HG02981 (cell line): ENCODE results near the gene TFPT.

Source experiments
- ATAC-seq: cut with Tn5 transposase; IDR thresholded peaks from one replicate; pipeline ENCODE4 v1.9.1; 2021; ENCODE audit warnings: mild to moderate bottlenecking, moderate library complexity; ENCODE audit not compliant: unreplicated experiment

TFPT gene

GRCh38 chr19:54149021-54149812, 33.8 kb upstream of the TFPT start:
- no peak for ATAC-seq

GRCh38 chr19:54148158-54148557, 32.7 kb upstream of the TFPT start:
- no peak for ATAC-seq

- no peak for ATAC-seq
Measured at GRCh38 chr19:54147676-54148075, 32.2 kb upstream of the TFPT start.

DNA sequence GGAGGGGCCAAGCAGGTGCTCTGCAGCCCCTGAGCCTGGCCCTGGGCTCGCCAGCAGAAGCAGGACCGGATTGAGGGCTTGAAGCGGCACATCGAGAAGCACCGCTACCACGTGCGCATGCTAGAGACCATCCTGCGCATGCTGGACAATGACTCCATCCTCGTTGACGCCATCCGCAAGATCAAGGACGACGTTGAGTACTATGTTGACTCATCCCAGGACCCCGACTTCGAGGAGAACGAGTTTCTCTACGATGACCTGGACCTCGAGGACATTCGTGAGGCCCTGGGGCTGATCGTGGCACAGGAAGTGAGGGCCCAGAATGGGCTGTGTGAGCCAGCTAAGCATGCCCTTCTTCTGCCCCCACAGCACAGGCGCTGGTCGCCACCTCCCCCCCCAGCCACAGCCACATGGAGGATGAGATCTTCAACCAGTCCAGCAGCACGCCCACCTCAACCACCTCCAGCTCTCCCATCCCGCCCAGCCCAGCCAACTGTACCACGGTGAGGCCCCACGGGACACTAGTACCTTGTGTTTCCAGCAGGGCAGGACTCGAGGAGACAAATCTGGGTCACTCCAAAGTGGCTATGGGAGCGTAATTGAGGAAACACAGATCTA, 30.2 kb upstream of the TFPT start:
- no peak for ATAC-seq

DNA sequence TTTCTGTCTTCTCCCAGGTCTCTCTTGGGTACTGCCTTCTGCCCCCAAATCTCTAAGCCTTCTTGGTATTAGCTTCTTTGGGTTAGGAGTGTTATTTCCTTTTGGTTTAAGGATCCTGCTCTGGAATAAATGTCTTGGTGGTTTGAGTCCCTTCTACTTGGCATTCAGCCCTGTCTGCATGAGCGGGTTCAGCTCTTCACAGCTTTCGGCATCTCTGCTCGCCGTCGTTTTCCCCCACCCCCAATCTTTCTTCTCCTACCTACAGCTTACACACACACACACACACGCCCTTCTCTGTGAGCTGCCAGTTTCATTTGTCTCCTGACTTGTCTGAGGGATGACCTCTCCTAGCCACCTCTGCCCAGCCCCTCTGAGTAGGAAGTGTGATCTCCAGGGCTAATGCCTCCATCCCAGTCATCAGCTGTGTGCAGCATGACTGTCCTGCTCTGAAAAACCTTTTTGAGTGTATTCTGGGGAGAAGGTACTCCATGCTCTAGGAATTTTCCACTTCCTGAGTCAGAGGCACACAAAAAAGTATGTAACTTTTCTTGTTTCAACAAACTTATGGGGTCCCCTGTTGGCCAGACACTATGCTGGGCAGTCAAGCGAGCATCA, 26.8 kb upstream of the TFPT start:
- no peak for ATAC-seq

DNA sequence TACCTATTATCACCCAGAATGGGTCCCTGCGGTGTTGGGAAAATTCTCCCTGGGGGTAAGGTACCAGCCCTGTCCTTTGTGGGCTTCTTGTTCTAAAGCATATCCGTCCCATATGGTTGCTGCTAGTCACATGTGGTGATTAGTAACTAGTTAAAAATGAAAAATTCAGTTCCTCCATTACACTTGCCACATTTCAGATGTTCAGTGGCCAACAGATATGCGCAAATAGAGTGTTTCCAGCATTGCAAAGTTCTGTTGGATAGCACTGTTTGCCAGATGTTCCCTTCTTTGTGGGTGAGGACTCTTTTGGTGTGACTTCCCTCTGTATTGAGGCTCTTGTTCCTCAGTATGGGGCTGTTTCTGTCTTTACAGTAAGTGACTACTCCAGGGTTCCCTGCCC, 25.9 kb upstream of the TFPT start:
- ATAC-seq: no peak

DNA sequence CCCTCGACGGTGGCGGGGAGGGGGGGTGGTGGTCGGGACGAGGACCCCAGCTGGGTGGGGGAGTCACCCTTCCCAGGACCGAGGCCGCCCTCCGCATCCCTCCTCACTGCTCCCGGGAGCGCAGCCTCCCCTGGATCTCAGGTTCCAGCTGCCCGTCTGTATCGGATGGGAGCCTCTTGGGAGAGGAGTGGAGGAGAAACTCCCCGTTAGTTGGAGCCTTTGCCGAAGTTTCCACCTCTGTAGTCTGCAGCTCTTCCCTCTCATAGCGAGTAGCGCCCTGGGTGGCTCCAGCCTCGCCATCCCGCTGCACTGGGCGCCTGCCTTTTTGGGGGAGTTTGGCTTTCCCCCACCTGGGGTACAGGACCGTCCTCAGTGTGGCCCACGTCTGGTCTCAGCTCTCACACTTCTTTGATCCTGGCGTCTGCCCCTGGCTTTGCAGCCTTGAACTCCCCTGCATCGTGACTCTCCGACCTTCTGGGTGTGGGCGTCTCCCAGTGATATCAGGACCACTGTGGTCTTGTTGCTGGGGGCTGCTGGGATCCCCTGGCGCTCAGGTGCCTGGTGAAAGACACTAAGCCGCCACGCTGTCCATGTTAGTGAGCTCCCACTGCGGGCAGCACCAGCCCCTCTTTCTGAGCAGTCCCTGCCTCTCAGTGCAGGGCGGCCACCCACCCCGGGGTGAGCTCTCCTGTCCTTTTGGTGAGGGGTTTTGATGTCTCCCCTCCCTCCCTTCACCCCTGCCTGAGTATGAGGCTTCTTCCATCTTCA, 23.2 kb upstream of the TFPT start:
- no peak for ATAC-seq

DNA sequence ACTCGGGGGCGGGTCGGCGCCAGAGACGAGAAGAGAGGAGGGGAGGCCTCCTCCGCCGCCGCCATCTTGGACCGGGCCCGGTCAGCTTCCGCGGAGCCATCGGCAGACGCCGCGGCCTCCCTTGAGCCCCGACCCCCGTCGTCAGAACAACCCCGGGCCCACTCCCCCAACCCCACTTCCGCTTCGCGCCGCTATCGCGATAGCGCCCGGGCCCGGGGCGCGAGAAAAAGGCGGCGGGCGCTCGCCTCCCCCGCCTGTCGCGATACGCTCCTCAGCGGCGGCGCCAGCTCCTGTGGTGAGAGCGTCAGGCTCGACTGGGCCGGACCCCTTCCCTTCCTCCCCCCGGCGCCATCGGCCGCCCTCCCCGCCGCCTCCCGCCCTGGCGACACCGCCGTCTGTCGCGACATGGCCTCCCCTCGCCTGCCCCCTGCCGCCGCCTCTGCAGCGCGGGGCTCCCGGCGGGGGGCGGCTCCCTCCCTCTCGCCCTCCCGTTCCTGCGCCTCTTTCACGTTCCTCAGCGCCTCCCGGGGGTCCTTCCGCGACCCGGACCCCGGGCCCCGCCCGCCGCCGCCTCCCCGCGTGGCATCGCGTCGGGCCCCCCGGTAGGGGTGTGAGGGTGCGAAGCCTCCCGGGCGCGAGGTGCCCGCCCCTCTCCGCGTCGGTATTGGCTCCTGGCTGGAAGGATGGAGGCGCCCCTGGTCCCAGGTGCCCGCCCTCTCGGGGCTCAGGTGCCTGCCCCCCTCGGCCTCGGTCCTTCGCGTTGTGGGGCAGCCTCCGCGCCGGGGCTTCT, 22.4 kb upstream of the TFPT start, which contains the start of gene CNOT3:
Gene CNOT3 (plus strand): TSS at position 64 of the 790 bp plus-strand sequence. CDS start 5,217 bp downstream, outside the sequence.
- ATAC-seq: no peak

DNA sequence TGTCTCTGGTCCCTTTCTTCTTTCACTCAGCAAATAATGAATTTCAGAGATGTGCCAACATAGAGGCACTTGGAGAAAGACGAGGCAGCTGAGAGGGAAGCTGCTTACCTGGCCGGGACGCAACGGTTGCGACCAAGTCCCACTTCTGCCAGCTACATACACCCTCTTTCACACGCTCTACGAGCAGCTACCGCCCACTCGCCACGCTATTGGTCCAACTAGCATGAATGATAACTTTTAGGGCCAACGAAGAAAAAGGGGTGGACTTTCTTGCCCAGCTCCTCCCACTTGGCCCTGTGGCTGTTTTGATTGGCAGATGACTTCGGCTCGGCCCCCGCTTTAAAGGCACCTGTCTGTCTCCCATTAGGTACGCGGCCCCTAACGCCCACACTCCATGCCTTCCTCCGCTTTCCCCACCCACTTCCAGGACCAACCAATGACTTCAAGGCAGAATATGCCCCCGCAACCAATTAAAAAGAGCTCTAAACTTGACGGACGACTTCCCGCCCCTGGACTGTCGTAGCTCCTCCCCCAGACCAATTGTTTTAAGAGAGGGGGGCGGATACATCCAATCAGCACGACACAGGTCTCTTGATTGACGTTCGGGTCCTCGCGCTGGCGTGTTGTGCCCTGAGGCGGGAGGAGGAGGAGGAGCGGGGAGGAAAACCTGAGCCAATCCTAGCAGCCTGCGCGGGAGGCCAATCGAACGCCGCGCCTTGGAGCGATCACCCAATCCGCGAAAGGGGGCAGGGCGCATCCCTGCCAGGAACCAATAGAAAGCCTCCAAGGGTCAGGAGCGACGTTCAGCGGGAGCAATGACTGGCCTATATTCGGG, 21.6 kb upstream of the TFPT start:
- ATAC-seq: peak; percentile 73

- ATAC-seq: no peak
Measured at GRCh38 chr19:54136086-54136863, 20.8 kb upstream of the TFPT start.

GRCh38 chr19:54133957-54134590, 18.6 kb upstream of the TFPT start:
- no peak for ATAC-seq

- no peak for ATAC-seq
Measured at GRCh38 chr19:54133312-54133956, 18.0 kb upstream of the TFPT start.

- no peak for ATAC-seq
Measured at GRCh38 chr19:54129617-54129996, 14.2 kb upstream of the TFPT start.

GRCh38 chr19:54128796-54129616, 13.5 kb upstream of the TFPT start:
- no peak for ATAC-seq

- ATAC-seq: no peak
Measured at GRCh38 chr19:54128441-54128725, 12.9 kb upstream of the TFPT start.

DNA sequence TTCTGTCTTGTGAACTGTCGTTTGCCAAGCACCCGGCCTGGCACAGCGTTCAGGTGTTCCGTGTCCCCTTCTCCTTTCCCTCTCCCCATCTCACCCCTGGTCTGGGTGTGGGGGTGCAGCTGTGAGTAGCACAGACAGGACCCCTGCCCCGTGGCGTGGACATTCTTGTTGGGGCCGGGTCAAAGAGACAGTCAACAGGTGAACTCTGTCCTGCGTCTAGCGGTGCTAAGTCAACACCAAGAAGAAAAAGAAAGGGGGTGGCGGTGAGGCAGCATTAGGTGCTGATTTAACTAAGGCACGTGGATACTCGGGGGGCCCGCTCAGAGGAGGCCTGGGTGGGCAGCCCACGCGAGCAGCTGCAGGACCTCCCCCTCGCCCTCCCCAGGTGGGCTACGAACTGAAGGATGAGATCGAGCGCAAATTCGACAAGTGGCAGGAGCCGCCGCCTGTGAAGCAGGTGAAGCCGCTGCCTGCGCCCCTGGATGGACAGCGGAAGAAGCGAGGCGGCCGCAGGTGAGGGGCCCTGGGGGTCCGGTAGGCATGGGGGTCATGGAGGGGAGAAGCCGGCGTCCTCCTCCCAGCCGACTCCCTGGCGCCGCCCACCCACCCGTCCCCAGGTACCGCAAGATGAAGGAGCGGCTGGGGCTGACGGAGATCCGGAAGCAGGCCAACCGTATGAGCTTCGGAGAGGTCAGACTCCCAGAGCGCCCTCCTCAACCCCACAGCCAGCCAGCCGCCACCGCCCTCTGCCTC, 12.4 kb upstream of the TFPT start:
- no peak for ATAC-seq

DNA sequence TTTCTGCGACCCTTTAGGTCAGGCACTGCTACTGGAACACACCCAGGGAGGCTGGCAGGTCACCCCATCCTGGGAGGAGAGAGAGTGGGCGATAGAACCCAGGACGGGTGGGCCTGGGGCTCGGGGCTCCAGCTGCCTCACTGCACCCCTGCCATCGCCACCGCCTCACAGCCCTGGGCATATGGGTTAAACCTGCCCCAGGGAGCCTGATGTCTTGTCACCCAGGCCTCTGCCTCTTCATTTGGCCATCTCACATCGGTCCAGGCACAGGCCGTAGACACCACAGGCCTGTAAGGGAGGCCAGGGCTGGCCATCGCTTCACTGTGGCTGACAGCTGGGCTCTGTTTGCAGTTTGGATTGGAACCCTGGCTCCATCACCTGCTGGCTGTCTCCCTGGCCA, 10.3 kb upstream of the TFPT start:
- no peak for ATAC-seq
